G401.6 (cell line): ENCODE measurements around the gene TSR3.

ENCODE experiments used
- FAIRE-seq: peaks from 2 replicates; lab custom pipeline; 2012; peaks lifted over from hg19 to GRCh38; lab: Jason Lieb, UNC

Gene TSR3

DNA sequence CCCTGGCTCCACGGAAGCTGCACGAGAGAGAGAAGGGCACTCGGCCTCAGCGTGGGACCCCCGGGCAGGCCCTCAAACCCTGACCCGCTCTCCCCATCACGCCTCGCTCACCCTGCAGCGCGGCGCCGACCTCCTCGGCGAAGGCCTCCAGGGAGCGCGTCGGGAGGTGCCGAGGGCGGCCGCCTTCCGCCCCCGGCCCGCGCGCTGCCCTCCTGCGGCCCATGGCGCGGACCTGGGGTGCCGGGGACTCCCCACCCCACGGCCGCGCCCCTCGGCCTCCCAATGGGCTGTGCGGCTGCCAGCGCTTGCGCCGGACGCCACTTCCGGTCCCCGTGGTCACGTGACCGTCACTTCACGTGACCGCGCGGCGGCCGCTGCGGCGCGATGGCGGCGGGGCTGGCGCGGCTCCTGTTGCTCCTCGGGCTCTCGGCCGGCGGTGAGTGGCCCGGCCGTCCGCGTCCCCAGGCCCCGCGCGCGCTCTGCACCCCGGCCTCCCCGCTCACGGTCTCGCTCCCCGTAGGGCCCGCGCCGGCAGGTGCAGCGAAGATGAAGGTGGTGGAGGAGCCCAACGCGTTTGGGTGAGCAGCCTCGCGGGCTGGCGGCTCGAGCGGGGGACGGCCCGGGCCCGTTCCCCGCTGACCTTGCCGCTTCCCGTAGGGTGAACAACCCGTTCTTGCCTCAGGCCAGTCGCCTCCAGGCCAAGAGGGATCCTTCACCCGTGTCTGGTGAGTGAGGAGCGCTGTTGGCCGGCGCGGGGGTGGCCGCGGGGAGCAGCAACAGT is at the start of gene TSR3, which contains the start of gene GNPTG:
TSS of gene TSR3 (minus strand) at position 297 of the 781 bp plus-strand sequence. CDS start at position 223, 74 bp downstream.
TSS of gene GNPTG (plus strand) at position 350 of the 781 bp plus-strand sequence. CDS start at position 385, 35 bp downstream.
- no peak for FAIRE-seq

DNA sequence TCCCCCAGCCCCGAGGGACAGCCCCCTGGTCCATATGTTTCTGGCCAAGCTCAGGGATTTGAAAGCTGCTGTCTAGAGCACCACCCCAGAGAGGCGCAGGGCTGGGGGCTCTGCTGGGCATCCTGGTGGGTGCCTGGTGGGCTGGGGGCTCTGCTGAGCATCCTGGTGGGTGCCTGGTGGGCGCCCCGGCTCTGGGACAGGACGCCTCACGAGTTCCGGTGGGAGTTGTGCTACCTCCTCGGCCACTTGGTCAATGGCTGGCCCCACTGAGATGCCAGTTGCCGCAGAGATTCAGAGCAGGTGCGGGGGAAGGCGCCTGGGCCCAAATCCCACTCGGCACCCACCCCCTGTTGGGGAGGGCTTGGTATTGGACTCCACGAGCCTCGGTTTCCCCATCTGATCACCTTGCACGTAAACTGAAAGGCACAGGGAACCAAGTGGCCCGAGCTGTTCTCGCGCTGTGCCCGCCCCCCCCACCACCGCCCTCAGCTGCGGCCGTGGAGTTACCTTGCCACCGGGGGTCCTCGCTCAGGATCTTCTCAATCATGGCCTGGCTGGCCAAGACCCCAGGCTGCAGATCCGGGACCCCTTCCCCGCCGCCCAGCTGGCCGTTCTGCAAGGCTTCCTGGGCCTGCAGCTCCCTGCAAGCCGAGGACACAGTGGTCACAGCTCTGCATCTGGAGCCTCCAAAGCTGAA is 49.5 kb upstream of the TSR3 start:
- FAIRE-seq, result no peak

DNA sequence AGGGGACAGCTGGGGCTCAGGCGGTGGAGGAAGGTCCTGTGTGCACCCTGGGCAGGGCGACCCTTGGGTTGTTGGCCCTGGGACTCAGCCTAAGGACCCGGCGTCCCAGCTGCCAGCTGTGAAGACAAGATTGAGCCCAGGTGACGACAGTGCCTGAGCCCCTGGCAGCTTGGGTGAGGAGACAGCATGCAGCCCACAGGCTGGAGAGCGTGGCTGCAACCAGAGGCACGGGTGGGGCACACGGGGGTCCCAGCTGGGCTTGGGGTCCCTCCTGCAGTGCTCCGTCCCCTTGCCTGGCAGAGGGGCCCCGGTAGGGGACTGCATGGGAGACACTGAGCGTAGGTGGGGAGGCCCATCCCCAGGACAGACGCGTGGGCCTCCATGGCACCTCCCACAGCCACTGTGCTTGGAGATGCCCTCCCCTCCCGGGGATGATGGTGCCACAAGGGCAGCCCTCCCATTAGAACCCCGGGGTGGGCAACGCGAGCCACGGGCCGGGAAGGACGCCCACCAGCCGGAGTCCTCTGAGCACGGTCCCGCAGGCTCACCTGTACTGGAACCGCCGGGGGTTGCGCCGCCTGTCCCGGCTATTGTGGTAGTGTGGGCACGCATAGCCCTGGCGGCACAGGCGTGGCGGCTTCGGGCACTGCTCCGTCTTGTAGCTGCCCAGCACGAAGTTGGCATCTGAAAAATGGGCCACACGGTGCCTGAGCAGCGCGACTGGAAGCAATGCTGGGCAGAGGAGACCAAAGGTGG is 47.3 kb upstream of the TSR3 start:
- no peak for FAIRE-seq

DNA sequence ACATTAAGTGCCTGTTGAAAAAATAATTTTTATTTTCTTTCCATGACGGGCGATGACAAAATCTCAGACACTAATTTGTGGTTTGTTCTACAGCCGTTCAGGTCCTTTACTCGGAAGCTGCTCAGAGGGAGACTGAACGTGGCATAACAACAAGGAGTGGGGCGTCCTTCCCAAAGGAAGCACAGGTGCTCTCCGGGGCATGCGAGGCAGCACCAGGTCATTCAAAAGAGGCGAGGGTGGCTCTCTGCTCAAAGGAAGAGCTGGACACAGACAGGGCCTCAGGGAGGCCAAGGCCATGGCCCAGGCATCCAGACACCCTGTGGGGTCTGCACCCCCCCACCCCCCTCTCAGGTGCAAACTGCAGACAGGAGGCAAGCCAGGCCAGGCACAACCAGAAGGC is 46.7 kb upstream of the TSR3 start:
- no peak for FAIRE-seq

DNA sequence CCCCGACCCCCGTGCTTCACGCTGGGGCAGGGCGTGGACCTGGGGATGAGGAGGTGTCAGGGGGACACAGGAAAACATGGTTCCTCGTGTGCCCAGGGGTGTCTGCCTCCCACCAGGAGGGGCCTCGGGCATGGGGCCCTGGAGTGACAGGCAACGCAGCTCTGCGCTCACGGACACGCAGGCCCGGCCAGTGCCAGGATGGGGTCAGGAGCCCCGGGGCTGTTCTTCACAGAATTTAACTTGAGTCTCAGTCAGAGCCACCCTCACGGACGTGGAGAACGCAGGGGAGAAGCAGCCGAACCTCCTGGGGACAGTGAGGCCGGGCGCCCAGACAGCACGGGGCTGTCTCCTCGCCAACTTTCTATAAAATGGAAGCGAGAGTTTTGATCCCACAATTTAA is 46.1 kb upstream of the TSR3 start:
- no peak for FAIRE-seq

DNA sequence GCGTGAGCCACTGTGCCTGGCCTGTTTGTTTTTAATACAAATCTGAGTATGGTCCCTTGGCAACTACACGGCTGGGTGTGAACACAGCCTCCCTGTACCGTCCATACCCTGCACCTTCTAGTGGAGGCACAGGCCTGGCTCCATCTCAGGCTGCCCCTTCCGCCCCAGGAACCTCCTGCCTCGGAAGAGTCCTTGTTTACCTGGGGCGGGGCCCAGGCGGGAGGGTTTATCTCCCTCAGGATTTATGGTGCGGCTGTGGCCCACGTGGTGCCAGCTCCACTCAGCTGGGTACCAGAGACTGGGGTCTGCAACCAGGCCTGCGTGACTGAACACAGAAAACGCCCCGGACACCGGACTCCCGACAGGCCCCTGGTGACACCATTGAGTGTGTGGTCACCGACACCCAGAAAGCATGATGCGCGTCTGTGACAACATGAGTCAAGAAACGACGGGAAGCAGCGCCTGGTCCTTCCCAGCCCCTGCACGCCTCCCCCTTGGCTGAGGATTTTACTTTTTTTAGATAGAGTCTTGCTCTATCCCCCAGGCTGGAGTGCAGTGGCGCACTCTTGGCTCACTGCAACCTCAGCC is 43.9 kb upstream of the TSR3 start:
- FAIRE-seq, result no peak

DNA sequence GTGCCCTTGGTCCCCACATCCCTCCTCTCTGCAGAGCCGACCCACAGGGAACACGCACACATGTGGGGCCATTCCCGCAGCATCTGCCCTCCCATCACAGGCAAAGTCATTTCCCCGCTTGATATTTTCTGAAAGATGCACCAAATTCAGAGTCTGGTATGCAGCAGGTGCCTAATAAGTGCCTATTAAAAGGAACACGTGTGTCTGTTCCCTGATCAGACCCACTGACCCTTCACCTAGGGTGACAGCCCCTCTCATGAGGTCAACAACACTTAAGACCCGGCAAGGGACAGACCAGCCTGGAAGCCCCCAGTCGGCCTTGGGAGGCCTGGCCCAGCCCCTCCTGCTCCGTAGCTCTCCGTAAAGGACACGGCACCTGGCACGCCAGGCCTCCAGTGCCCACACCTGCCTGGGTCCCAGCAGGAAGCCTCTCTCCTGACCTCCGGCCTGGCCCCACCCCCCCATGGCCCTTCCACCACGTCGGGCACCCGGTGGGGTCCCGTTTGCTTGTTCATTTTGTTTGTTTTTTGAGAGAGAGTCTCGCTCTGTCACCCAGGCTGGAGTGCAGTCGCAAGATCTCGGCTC is 42.8 kb upstream of the TSR3 start:
- FAIRE-seq, result no peak

DNA sequence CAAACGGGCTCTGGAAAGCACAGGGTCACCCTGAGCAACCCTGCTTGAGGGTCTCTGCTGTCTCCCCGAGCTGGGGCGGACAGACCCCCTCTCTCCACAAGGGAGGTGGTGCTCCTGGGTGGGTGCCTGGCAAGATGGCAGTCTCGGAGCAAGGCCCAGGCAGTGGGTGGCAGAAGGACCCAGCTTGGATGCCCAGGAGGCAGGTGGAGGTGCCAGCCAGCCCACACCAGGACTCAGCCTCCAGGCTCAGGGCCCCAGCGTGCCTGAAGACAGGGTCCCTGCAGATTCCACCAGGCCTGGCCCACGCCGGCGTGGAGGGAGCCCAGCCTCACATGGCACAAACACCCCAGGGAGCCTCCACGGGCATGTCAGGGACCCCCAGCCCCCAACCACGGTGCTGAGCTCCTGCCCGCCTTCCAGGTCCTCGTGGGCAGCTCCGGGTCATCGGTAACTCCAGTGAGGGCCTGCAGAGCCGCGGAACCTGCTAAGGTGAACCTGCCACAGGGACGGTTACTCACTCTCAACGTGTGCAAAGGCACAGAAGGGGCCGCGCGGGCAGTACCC is 42.0 kb upstream of the TSR3 start:
- no peak for FAIRE-seq

DNA sequence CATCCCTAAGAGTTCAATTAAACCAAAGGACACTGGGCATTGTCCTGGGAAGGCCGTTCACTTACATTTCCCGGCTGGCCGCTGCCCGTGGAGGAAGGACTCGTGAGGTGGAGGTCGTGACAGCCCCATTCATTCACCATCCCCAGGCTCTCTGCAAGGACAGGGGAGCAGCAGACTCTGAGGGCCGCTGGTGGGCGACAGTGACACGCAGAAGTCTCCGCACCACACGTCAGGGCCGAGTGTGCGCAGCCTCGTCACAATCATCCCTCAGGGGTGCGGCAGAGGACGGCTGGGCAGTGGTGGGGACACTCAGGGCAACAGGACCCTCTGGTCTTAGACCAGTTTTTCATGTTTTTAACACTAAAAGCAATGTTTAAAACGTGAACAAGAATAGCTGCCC is 41.1 kb upstream of the TSR3 start:
- no peak for FAIRE-seq

DNA sequence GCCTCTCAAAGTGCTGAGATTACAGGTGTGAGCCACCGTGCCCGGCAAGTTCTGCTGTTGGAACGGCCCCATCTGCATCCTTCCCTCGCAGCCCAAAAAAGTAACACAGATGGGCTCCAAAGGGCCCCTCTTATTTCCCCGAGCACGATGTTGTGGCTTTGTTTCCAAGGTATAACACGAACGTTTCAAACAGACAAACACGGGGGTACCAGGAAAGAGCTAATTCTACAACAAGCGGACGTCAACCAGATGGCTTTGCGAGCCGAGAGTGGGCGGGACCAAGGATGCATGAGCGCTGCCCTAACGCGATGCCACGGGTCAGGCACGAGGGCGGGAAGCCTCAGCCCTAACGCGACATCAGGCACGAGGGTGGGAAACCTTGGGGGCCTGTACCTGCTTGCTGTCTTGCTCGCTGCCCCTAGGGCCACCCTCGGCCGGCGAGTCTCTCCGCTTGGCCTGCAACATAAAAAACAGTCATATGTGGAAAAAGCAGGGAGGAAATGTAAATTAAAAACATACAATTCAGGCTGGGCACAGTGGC is 38.6 kb upstream of the TSR3 start:
- FAIRE-seq, result no peak

DNA sequence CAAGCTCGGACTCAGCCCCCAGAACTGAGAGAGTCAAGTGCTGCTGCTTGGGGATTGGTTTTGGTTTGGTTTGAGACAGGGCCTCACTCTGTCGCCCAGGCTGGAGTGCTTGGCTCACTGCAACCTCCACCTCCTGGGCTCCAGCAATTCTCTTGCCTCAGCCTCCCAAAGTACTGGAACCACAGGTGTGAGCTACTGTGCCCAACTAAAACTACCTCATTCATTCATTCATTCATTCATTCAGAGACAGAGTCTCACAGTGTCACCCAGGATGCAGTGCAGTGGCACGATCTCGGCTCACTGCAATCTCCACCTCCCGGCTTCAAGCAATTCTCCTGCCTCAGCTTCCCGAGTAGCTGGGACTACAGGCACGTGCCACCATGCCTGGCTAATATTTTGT is 38.1 kb upstream of the TSR3 start:
- no peak for FAIRE-seq

DNA sequence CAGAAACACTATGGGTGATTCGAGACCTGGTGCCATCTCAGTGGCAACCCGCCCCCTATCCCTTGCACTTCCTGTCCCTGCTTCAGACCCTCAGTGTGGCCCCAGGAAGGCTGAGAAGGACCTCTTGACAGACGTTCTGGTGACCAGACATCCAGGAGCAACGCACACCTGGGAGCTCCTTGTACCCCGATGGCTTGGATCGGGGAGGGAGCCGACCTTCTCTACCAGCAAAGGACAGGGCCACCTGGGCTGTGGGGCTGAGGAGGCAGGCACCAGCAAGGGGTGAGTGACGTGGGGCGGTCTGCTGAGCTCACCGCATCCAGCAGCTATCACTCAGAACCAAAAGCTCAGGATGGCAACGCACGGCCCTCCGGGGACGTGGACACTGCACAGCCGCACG is 35.7 kb upstream of the TSR3 start:
- no peak for FAIRE-seq

DNA sequence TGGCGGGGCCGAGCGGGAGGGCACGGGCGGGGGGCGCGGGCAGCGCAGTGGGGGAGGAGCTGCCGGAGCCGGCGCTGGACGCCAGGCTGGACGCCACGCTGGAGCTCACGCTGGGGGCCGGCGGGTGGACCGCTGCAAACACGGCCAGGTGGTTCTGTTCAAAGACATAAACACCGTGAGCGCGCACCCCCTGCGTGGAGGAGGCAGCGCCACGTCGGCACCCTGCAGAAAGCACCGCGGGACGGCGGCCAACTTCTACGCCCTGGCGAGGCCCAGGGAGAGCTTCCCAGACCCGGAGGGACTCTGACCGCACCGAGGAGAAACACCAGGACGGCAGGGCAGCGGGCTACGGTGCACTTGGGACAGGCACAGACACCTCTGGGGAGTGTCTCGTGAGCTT is 33.6 kb upstream of the TSR3 start:
- no peak for FAIRE-seq

DNA sequence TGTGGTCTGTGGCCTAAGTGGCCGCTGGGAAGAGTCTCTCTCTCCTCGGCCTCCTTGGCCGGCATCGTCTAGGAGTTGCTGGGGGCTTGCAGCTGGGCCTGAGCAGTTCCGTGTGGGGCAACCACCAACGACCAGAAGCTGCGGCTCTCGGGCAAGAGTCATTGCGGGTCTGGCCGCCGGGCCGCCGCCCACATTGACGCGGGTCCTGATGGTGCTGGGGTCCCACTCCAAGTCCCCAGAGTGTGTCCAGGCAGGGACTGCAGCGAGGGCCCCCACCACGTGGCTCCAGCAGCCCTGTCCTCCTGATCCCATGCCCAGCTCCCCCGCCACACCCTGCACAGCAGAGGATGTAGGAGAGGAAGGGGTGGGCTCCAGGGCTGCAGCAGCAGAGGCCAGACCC is 31.9 kb upstream of the TSR3 start:
- no peak for FAIRE-seq

DNA sequence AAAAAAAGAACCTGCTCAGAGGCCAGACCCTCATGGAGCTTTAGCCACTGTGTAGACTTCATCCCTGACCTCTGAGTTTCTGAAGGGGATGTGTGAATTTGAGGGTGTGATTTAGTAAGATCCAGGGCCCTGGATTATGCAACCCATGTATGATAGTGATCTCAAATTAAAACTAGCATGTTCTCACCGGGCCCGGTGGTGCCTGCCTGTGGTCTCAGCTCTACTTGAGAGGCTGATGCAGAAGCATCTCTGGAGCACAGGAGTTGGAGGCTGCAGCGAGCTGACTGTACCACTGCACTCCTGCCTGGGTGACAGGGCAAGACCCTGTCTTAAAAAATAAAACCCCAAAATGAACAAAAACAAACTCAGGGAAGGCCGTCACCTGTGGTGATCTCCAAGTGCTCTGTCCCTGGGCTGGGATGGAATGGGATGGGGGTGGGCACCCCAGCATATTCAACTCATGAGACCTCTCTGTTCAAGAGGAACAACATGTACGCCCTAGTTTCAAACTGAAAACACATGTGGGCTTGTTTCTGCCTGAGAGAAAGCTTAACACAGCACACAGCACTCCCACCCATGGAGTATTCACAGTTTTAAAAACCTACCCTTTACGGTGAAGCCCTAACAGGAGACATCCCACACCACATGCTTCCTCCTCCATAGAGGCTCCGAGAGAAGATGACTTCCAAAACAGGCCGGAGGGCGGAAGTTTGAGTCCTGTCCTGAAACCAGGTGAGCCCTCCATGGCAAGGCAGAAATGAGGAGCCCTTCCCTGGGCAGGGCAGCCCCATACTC is 30.1 kb upstream of the TSR3 start:
- no peak for FAIRE-seq

DNA sequence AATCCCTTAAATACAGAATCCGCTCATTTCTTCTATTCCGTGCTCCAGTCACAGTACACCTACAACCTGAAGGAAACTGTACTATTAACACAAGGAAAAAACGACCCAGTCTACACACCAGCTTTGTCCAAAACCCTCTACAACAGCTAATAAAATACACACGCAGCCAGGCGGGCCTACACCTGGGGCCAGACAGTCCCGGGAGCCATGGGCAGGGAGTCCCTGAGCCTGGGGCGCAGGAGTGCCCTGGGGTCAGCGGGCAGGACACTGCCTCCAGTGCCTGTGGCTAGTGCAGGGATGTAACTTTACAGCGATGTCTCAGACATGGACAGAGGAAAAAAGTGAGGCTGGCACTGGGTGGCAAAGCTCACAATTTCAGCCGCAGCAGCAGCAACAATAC is 28.5 kb upstream of the TSR3 start:
- no peak for FAIRE-seq

DNA sequence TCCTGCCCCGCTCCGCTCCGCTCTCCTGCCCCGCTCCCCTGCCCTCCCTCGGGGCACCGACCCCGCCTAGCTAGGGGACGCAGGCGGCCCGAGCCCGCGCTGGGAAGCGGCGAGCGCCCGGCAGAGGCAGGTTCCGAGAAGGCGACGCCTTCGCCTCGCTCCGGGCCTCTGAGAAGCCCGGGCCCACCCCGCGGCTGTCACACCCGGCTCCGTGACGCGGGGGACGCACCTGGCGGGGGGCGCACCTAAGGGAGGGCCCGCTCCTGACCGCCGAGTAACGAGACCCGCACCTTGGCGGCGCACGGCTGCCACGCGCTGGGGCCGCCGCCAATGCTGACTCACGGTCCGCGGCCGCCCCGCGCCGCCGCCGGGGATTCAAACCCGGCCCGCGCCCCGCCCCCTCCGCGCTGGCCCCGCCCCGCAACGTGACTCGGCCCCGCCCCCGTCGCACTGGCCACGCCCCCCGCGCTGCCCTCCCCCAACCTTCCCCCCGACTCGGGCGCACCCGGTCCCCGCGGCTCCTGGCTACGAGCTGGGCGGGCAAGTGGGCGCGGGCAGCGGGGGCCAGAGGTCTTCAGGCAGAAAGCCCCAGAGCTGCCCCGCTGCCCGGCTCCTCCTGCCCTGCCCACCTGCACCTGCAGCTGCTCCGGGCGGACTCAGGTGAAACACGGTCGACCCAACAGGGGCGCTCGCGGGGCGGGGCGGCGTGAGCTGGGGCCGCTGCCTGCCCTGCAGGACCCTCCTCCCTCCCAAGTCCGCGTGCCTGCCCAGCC is 27.8 kb upstream of the TSR3 start:
- FAIRE-seq, result no peak

DNA sequence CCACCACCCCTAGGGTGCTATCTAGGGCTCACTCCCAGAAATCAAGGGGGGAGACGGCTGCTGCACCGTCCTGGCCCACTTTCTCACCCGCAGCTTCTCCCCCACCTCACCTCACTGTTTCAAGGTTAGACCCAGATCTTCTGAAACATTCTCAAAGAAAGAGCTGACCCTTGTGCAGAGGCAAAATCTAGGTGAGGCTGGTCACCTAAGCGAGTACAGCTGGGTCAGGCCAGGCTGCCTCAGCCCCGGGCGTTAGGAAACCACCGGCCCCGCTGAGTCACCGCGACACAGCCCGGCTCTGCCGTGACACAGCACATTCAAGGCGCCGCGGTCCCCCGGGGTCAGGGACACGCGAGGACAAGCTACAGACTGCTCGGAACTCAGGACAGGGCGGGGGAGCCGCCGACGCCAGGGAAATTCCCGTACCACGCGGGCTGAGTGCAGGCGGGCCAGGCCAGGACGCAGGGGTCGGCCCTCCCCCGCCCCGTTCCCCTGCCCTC is 27.2 kb upstream of the TSR3 start:
- FAIRE-seq, result no peak

DNA sequence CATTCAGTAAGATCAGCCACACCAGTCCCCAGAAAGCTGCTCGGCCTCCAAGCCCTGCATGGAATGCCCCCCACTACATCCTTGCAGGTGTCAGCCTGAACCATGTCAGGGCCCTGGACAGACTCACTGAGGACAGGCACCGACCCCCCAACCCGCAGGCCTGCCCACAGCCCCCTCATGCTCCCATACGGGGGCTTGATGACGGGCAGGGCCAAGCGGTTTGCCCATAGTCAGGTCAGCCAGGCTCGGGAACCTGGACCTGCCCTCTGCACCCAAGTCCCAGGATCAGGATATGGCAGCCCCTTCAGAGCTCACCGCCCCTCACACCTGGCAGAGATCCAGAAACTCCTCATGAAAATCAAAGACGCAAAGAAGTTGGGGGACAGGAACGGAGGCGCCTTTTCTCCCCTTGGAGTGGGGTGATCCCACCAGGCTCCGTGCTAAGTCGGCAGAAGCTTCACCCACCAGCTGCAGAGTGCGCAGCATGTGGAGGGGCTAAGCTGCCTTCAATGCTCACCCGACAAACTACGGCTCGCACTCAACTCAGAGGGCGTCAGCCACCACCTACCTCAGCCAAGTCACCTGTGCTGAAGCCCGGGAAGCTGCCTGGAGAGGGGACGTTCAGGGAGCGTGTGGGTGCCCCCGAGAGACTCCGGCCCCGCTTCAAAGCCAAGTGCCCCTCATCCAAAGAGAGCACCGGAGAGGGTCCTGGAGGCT is 26.6 kb upstream of the TSR3 start:
- FAIRE-seq, result no peak
